ENCODE measurements around the gene NHP2. TPM values are rescaled to one million over a fixed set of nuclear protein-coding genes. Genes with fewer than 3 reads are reported as not detected.
"Not testable (repeated sequence)": the region's sequence is repeated elsewhere in the genome, so short reads cannot be mapped to it uniquely, and the experiment has no call there.

The NHP2 gene
- total RNA-seq, 4 donors from 2014 or later, result 28.1 to 116 (median 96.7) TPM

DNA sequence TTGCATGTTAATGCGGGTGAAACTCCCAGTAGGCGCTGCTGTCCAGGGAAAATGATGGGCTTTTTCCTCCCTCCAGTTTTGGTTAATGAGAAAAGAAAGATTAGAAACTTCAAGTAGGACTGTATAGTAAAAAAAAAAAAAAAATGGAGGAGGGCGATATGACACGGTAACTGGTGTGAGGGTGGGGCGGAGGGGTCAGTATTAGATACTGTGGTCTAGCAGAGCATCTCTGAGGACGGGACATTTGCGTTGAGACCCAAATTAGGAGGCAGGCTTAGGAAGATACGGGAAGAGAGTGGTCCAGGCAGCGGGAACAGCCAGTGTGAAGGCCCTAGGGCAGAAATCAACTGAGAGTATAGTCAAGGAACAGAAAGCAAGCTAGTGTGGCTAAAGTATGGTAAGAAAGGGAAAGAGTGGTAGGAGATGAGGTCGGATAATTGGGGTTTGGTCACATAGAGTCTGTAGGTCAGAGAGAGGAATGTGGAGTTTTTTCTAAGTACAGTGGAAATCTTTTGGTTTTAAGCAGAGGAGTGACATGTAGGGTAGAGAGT, 22.2 kb downstream of the NHP2 start:
- no peaks in the 10 kb centered on the region for H3K9me3 ChIP-seq
- 15 to 31% methylated on average over 5 to 10 of the region's 10 CpGs for WGBS, 2 donors (ENCODE audit: low coverage in 1 of 2)
- peaks cover 0 to 19% (median 12%) of the 10 kb centered on the region in 4 donors for H3K4me1 ChIP-seq
- in situ Hi-C loops (cut with MboI; ENCODE audit: low pct_ligation_motif_present in 1 of 4, low pct_unique_long_range_greater_than_20kb in 1 of 4, low sequenced_read_pairs in 3 of 4) (no loop called here), intact Hi-C loops (cut with DNase I; ENCODE audit: low total_unique reads) (no loop called here)
- TF ChIP-seq POLR2AphosphoS5 (IDR thresholded peaks at IDR 0.05), result no peak
- H3K27me3 ChIP-seq, result no peaks in the 10 kb centered on the region
- H3K36me3 ChIP-seq, result peaks cover 0 to 4% (median 0%) of the 10 kb centered on the region in 4 donors
- H3K4me3 ChIP-seq, result peak overlapping the region; percentile 90 to 97 (median 92)
- H3K27ac ChIP-seq, result peak overlapping the region; percentile 93 to 100 (median 98)
- no peak for DNase-seq

DNA sequence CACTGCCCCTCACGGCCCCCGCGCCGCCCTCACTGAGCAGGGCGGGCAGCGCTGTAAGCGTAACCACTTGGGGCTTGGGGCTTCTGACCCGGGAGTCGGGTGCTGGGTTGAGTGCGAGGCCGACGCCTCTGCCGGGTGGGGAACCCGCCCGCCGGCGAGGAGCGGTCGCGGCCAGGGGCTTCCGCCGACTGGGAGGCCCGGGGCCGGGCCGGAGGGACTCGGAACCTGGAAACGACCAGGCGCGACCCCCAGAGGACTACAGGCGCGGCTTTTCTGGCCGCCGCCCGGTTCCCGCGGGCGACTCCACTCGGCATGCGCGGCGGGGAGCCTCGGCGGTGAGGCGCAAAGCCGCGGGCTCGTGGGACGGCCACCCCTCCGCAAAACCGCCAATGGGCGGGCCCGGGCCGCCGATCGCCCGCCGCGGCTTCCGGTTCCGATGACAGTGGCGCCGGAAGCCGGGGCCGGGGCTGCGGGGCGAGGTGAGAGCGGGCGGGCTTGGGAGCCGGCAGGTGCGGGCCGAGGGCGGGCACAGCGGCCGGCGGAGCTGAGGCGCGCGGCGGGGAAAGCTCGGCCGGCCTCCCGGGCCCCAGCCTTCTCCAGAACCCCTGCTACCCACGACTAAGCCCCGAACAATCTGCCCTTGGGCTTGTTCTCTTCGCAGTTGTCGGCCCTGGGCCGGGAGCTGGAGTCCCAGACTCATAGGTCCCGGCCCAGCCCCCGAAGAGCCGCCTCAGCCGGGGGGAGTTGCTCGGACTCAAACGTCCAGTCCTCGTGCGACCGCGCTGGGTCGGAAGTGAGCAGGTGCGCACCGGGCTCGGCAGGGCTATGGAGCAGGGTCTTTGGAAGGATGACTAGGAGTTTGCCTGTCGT, 22.9 kb downstream of the NHP2 start, which contains the start of gene RMND5B:
RMND5B (plus strand) TSS at position 439 of the 870 bp plus-strand sequence. CDS start 7,106 bp downstream, outside the sequence.
- intact Hi-C loops (cut with DNase I; ENCODE audit: low total_unique reads), result no loop called here
- Histone ChIP-seq H3K27me3 (no peaks in the 10 kb centered on the region), H3K4me3 (peak within 1 kb of the TSS; percentile 90 to 97 (median 92)), H3K36me3 (peaks cover 0 to 4% (median 0%) of the 10 kb centered on the region in 4 donors), H3K27ac (peak within 1 kb of the TSS; percentile 93 to 100 (median 98)), H3K4me1 (peaks cover 0 to 19% (median 12%) of the 10 kb centered on the region in 4 donors), H3K9me3 (no peaks in the 10 kb centered on the region)
- DNase-seq, result peak; percentile 90
- 1% methylated on average over 58 of the region's 102 CpGs; no CpG with 5 or more reads in 1 of the 2 donors for WGBS, 2 donors (ENCODE audit: low coverage in 1 of 2)
- in situ Hi-C loops (cut with MboI; ENCODE audit: low pct_ligation_motif_present in 1 of 4, low pct_unique_long_range_greater_than_20kb in 1 of 4, low sequenced_read_pairs in 3 of 4), result no loop called here
- TF ChIP-seq POLR2AphosphoS5 (IDR thresholded peaks at IDR 0.05), result peak; percentile 43 to 80 (median 71)
- TF ChIP-seq, protein P1, sequence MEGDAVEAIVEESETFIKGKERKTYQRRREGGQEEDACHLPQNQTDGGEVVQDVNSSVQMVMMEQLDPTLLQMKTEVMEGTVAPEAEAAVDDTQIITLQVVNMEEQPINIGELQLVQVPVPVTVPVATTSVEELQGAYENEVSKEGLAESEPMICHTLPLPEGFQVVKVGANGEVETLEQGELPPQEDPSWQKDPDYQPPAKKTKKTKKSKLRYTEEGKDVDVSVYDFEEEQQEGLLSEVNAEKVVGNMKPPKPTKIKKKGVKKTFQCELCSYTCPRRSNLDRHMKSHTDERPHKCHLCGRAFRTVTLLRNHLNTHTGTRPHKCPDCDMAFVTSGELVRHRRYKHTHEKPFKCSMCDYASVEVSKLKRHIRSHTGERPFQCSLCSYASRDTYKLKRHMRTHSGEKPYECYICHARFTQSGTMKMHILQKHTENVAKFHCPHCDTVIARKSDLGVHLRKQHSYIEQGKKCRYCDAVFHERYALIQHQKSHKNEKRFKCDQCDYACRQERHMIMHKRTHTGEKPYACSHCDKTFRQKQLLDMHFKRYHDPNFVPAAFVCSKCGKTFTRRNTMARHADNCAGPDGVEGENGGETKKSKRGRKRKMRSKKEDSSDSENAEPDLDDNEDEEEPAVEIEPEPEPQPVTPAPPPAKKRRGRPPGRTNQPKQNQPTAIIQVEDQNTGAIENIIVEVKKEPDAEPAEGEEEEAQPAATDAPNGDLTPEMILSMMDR (IDR thresholded peaks at IDR 0.05), result no peak
- TF ChIP-seq EP300 (IDR thresholded peaks at IDR 0.05; ENCODE audit: low read depth), result no peak
- peak; percentile 71 for TF ChIP-seq POLR2A (IDR thresholded peaks at IDR 0.05)

DNA sequence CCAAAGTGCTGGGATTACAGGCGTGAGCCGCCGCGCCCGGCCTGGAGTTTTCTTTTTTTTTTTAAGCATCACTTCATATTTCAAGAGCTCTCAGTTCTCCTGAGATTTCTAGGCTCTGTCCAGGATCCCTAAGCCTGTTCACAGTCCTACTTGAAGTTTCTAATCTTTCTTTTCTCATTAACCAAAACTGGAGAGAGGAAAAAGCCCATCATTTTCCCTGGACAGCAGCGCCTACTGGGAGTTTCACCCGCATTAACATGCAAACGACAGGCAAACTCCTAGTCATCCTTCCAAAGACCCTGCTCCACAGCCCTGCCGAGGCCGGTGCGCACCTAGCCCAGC, 23.5 kb downstream of the NHP2 start:
- Histone ChIP-seq H3K4me1 (peaks cover 0 to 19% (median 12%) of the 10 kb centered on the region in 4 donors), H3K4me3 (peak overlapping the region; percentile 90 to 97 (median 92)), H3K27ac (peak overlapping the region; percentile 93 to 100 (median 98))
- 10 to 13% methylated on average over 2 to 11 of the region's 11 CpGs for WGBS, 2 donors (ENCODE audit: low coverage in 1 of 2)
- H3K27me3 ChIP-seq; H3K9me3 ChIP-seq; H3K36me3 ChIP-seq; DNase-seq; in situ Hi-C loops (cut with MboI; ENCODE audit: low pct_ligation_motif_present in 1 of 4, low pct_unique_long_range_greater_than_20kb in 1 of 4, low sequenced_read_pairs in 3 of 4); intact Hi-C loops (cut with DNase I; ENCODE audit: low total_unique reads): not testable (repeated sequence)

DNA sequence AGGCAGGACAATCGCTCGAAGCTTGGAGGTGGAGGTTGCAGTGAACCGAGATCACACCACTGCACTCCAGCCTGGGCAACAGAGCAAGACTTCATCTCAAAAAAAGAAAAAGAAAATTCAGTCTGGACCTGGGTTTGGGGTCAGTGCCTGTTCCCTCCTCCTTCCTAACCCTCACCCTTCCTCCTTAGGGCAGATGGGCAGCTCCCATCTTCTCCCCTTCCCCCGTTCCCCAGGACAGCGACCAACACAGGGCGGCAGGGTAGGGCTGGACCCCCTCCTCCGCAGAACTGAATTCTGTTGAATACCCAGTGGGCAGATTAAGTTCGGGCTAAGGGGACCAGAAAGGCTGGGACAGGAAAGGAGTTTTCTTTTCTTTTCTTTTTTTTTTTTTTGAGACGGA, 24.4 kb downstream of the NHP2 start:
- Histone ChIP-seq H3K36me3 (no peaks in the 10 kb centered on the region), H3K27ac (no peak overlapping the region), H3K27me3 (no peaks in the 10 kb centered on the region), H3K4me1 (peaks cover 0 to 21% (median 12%) of the 10 kb centered on the region in 4 donors), H3K9me3 (no peaks in the 10 kb centered on the region), H3K4me3 (no peak overlapping the region)
- intact Hi-C loops (cut with DNase I; ENCODE audit: low total_unique reads) (no loop called here), in situ Hi-C loops (cut with MboI; ENCODE audit: low pct_ligation_motif_present in 1 of 4, low pct_unique_long_range_greater_than_20kb in 1 of 4, low sequenced_read_pairs in 3 of 4) (no loop called here)
- no peak for DNase-seq
- 93 to 100% methylated on average over 1 to 9 of the region's 9 CpGs for WGBS, 2 donors (ENCODE audit: low coverage in 1 of 2)
- TF ChIP-seq EP300 (IDR thresholded peaks at IDR 0.05; ENCODE audit: low read depth), result no peak

DNA sequence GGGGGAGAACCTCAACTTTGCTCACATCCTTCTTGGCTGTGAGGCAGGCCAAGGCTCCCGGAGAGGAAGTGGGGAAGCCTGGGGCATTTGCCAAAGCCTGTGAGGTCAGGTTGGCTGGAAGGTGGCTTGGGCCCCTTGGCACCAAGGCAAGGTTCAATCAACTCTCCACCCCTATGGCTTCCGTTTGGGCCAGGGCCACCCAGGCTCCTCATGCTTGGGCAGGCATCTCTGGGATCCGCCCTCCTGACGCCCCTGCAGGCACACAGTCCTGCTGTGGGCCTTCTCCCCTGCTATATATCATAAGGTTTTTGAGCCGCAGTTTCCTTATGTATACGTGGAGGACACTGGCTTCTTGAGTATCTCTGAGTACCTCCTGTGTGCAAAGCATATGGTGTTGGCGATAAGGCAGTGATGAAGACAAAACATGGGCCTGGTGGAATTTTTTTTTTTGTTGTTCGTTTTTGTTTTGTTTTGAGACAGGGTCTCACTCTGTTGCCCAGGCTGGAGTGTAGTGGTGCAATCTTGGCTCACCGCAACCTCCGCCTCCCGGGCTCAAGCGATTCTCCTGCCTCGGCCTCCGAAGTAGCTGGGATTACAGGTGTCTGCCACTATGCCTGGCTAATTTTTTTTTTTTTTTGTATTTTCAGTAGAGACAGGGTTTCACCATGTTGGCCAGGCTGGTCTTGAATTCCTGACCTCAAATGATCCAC, 26.2 kb downstream of the NHP2 start:
- H3K36me3 ChIP-seq; H3K4me3 ChIP-seq; intact Hi-C loops (cut with DNase I; ENCODE audit: low total_unique reads); H3K27me3 ChIP-seq; in situ Hi-C loops (cut with MboI; ENCODE audit: low pct_ligation_motif_present in 1 of 4, low pct_unique_long_range_greater_than_20kb in 1 of 4, low sequenced_read_pairs in 3 of 4); DNase-seq; H3K9me3 ChIP-seq; H3K27ac ChIP-seq: not testable (repeated sequence)
- peaks cover 0 to 30% (median 12%) of the 10 kb centered on the region in 4 donors for H3K4me1 ChIP-seq
- WGBS, 2 donors (ENCODE audit: low coverage in 1 of 2), result 90% methylated on average over 13 of the region's 14 CpGs; no CpG with 5 or more reads in 1 of the 2 donors
